ENCODE data around the gene RAB20.
"Not testable (repeated sequence)": the region's sequence is repeated elsewhere in the genome, so short reads cannot be mapped to it uniquely, and the experiment has no call there.

The RAB20 gene

DNA sequence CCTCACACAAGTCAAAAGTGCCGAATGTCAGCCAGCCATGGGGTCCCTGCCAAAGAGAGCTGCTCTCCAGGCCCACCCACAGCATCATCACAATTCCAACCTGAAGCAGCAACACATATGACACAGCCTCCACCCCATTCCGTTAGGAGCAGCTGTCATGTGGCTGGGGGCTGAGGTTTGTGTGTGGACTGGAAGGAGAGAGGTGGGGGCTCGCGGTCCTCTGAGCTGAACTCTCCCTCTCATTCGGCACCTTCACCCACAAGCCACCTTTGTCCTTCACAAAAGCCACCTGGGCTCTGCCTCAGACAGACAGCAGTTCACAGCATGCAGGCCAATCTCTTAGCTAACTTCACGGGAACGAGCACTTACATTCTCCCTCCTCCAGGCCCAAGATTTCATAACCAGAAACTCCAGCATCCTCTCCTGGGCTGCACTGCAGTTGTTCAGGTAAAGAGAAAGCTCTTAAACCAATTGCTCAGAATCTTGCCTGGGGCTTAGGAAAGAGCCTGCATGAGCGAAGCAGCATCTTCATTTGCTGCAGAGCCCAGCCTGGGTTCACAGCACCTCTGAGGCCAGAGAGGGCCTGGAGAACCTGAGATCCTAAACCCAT is 7.2 kb downstream of the RAB20 start:
- DNase-seq (ENCODE audit: low spot score) = no peak

DNA sequence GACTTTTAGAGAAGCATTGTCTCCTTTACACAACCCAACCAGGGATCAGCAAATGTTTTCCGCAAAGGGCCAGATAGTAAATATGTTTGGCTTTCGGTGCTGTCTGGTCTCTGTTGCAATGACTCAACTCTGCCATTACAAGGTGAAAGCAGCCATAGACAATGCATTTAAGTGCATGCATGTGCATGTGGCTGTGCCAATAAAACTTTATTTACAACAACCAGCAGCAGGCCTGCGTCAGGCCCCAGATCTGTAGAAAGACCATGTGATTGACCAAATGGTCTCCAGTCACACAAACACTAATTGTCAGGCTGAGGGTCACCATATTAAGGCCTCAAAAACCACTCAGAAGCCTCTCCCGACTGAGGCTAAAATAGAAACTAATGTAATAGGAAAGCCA is 8.1 kb downstream of the RAB20 start:
- DNase-seq (ENCODE audit: low spot score) = no peak

- no peak for DNase-seq (ENCODE audit: low spot score)
These were observed 8.8 kb downstream of the RAB20 start for GRCh38 chr13:110552767-110553166.

DNA sequence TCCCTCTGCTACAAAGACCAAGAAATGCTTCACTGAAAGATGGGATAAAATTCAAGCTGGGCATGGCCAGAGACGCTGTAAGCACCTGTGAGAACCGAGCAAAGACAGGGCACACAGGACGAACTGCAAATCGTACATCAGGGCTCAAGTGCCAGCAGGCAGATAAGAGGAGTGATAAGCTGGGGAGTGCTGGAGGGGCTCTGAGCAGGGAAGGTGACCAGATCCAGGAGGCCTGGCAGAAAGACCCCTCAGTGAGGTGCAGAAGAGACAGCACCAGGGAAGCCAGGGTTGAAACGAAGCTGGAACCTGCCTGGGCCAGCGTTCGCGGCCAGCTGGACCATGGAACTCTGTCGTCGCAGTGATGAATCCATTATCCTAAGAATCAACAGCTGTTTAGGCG is 10.2 kb downstream of the RAB20 start:
- DNase-seq (ENCODE audit: low spot score) = no peak

- no peak for DNase-seq (ENCODE audit: low spot score)
These were observed 11.7 kb downstream of the RAB20 start for GRCh38 chr13:110549795-110550160.

DNA sequence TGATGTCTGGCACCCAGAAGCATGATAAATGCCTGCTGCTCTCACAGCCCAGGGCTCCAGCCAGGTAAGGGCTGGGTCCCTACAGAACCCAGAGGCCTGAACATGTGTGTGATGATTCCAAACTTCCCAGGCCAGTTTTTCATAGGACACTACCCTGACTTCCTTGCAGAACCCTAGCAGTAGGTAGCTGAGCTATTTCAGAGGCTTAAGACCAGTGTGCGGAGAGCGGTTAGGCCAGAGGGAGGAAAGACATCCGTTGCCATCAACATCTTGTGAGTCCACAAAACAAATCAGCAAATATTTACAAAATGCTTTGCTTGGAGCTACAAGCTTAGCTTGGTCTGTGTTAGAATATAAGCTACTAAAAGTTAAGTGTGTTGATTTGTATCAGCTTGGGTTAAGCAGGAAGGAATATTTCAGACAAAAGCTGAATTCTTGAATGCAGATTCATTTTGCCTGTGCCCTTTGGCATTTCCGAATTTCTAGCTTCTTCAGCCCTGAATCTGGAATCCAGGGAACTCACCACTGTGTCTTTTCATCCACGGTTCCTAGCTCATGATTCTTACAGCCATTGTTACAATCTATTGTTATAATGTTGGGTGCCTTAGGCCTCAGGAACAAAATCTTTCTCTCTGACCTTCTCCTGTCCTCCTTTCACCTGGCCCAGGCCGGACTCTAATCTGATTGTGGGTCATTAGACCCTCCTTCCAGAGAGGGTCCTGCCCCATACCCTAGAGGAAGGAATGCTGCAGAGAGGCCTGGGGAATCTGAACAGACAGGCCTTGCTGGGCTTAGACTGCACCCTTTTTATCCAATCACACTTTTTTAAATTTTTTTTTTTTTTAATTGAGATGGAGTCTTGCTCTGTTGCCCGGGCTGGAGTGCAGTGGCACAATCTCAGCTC is 12.4 kb downstream of the RAB20 start:
- no peak for DNase-seq (ENCODE audit: low spot score)

GRCh38 chr13:110546926-110547325 is 14.6 kb downstream of the RAB20 start:
- peak; percentile 70 for DNase-seq (ENCODE audit: low spot score)

GRCh38 chr13:110546378-110546777 is 15.1 kb downstream of the RAB20 start:
- DNase-seq (ENCODE audit: low spot score) = no peak

DNA sequence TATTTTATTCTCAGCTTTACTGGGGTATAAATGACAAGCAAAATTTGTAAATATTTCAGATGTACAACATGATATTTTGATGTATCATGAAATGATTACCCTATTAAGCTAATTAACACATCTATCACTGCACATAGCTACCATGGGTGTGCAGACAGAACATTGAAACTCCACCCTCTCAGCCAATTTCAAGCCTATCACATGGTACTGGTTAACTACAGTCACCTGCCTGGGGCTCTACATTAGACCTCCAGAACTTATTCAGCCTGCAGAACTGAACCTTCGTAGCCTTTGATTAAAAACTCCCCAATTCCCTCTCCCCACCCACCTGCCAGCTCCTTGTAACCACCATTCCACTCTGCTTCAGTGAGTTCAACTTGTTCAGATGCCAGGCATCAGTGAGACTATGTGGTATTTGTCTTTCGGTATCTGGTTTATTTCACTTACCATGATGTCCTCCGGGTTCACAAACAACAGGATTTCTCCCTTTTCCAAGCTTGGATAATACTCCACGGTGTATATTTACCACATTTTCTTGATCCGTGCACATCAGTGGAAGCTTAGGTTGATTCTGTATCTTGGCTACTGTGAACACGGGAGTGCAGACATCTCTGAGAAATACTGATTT is 19.2 kb downstream of the RAB20 start:
- DNase-seq (ENCODE audit: low spot score) = no peak

- DNase-seq (ENCODE audit: low spot score) = no peak
These were observed 20.0 kb downstream of the RAB20 start for GRCh38 chr13:110541526-110541920.

- no peak for DNase-seq (ENCODE audit: low spot score)
These were observed 20.5 kb downstream of the RAB20 start for GRCh38 chr13:110540871-110541525.

GRCh38 chr13:110539894-110540293 is 21.6 kb downstream of the RAB20 start:
- no peak for DNase-seq (ENCODE audit: low spot score)

DNA sequence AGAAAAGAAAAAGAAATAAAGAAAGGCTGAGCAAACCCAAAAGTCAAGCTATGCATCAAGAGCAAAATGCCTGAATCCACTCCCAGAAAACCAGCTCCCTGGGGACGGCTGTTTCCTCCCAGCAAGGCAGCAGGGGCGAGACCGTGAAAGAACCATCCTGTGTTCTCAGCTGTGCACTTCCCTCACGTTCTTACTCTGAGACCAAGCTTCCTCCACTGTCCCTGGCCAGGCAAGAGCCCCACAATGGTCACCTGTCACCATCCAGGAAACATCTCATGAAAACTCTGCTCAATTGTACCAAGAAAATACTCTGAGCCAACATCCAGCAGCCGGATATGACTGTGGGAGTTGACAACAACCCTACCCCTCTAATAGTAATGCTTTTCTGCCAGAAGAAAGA is 22.9 kb downstream of the RAB20 start:
- DNase-seq (ENCODE audit: low spot score) = no peak

GRCh38 chr13:110536006-110536693 is 25.4 kb downstream of the RAB20 start:
- DNase-seq (ENCODE audit: low spot score) = no peak

DNA sequence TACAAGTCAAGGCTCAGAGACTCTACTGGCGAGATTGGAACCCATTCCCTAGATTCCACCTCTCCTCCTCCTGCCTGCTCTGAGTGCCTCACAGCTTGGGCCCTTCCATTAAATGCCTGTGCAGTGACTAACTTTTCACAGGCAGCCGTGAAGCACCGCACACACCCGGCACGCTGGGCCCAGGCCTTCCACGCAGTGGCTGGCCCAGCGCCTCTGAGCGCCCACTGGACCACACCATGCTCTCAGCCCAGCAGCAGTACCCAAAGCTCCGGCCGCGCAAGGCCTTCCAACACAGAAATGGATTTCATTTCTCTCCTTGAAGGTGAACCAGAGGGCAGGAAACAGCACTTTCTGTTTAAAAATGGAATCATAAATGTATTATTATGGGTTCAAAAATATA is 26.0 kb downstream of the RAB20 start:
- DNase-seq (ENCODE audit: low spot score) = no peak

- DNase-seq (ENCODE audit: low spot score) = no peak
These were observed 27.5 kb downstream of the RAB20 start for GRCh38 chr13:110533771-110534670.

- not testable (repeated sequence) for DNase-seq (ENCODE audit: low spot score)
These were observed 29.3 kb downstream of the RAB20 start for GRCh38 chr13:110532258-110532657.

GRCh38 chr13:110531671-110532083 is 29.8 kb downstream of the RAB20 start:
- no peak for DNase-seq (ENCODE audit: low spot score)

GRCh38 chr13:110531100-110531499 is 30.4 kb downstream of the RAB20 start:
- no peak for DNase-seq (ENCODE audit: low spot score)

- no peak for DNase-seq (ENCODE audit: low spot score)
These were observed 31.8 kb downstream of the RAB20 start for GRCh38 chr13:110529522-110530311.
